HG02840 (cell line): ENCODE data around the gene DPH7.
A peak's percentile ranks its signal among the peaks of the same experiment; 100 is the strongest.
"Not testable (repeated sequence)": the region's sequence is repeated elsewhere in the genome, so short reads cannot be mapped to it uniquely, and the experiment has no call there.

ENCODE experiments used
- ATAC-seq: cut with Tn5 transposase; IDR thresholded peaks from one replicate; pipeline ENCODE4 v1.9.1; 2021; ENCODE audit warnings: mild to moderate bottlenecking, moderate library complexity, moderate number of reproducible peaks; ENCODE audit not compliant: unreplicated experiment, low FRiP score

The DPH7 gene

GRCh38 chr9:137606734-137607138 lies 28.0 kb upstream of the DPH7 start:
- ATAC-seq, result no peak

DNA sequence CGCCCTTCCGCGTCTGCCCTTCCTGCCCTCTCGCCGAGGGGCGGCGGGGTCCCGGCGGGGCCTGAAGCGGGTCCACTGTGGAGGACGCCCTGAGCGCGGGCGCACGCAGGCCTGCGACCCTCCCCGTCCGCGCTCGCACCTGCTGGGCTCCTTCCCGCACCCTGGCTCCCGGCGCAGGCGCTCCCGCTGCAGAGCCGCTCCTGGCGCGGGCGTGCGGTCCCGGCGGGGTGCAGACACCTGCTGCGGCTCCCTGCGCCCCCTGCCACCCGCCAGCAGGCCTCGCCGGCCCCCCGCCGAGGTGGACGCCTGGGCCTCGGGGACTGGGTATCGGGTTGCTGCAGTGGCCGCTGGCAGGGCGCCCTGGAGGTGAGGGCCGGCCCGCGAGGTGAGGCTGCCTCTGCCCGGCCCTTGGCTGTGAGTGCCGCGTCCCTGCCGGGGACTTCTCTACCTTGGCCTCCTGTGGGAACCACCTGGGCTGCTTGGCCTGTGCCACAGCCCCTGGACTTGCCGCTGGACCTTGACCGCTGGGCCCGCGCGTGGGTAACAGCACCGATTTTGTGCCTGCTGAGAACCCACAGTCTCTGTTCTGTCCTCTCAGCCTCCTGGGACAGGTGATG lies 27.4 kb upstream of the DPH7 start:
- ATAC-seq, result peak; percentile 8

GRCh38 chr9:137605121-137606004 lies 26.6 kb upstream of the DPH7 start, which contains the start of gene ARRDC1:
Gene ARRDC1, plus strand, starts transcription at chr9:137605686. Its CDS starts 32 bp downstream, at chr9:137605718.
- peak; percentile 63 for ATAC-seq

GRCh38 chr9:137604345-137605086 lies 25.8 kb upstream of the DPH7 start:
- ATAC-seq, result peak; percentile 2

DNA sequence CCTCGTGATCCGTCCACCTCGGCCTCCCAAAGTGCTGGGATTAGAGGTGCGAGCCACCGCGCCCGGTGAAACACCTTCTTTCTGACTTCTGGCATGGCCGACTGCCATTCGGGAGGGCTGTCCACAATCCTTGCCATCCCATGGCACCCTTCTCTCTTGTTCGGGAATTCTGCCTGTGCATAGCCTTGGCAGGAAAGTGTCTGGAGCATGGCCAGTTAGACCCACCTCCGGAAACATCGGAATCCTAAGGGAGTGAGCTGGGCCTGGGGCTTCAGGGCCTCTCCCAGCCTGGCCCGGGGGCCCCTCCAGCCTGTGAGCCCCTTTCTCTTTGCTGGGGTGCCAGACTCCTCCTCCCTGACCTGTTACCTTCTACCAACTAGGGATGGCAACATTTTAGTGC lies 25.2 kb upstream of the DPH7 start:
- ATAC-seq, result no peak

DNA sequence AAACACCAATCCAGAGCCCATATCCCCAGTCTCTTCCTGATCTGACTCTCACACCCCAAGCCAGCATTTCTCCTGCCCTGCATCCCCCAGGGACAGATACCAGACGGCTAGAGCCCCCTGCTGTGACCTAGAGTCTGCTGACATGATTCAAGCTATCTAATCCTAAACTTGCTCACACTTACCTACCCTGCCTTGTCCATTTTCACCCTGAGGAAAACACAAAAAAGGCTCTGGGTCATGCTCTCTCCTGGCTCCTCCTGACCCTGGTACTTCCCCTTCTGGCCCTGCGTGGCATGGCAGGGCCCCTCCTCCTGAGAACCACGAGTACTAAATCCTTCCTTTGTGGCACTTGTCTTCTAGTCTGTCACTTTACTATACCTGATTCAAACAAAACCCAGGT lies 23.9 kb upstream of the DPH7 start:
- no peak for ATAC-seq

GRCh38 chr9:137598943-137599342 lies 20.2 kb upstream of the DPH7 start:
- no peak for ATAC-seq

GRCh38 chr9:137596577-137596976 lies 17.9 kb upstream of the DPH7 start:
- ATAC-seq, result not testable (repeated sequence)

DNA sequence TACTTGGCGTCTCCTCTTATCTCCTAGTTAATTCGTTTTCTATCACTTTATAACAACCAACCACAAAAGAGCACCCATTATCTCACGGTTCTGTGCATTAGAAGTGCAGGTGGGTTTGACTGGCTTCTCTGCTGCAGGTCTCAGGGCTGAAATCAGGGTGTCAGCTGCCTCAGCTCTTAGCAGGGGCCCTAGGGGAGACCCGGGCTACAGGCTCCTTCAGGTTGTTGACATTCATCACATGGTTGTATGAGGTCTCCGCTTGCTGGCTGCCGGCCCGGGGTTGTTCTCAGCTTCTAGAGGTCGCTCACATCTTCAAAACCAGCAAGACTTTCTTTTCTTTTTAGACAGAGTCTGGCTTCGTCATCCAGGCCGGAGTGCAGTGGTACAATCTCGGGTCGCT lies 14.5 kb upstream of the DPH7 start:
- no peak for ATAC-seq

- ATAC-seq, result no peak
Observed at GRCh38 chr9:137592767-137593166, 14.0 kb upstream of the DPH7 start.

DNA sequence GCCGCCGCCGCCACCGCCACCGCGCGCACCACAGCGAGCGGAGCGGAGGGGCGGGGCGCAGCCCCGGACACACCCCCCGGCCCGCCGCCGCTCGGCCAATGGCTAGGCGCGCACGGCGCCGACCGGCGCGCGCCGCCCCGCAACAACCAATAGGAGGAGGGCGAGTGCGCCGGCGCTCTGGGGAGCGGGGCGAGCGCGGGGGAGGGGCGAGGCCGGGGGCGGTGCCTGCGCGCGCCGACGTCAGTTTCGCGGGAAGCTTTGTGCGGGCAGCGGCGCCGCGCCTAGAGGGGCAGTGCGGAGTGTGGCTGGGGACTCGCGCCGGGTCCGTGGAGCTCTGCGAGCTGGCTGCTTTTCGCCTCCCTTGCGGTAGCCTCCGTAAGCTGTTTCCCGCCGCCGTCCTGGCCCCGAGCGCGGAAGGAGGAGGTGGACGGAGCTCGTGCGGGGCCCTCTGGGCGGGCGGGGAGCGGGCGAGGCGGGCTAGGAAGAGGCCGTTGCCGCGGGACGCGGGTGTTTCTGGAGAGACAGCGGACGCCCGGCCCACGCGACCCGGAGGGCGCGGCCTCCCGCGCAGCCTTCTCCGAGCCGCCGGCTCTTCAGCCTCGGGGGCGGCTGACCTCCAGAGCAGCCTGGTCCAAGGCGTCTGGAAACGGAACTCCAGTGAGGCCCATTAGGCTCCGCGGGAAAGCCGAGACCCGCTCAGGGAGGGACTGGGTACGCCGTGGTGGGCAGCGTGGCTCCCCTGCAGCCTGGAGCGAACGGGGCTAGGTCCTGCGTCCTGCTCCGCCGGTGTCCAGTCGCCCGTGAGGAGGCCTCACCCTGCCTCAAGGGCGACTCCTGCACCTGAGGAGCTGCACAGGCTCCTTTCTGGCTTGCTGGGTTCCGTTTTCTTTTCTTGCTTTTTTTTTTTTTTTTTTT lies 12.0 kb upstream of the DPH7 start, which contains the start of gene ZMYND19:
Gene ZMYND19, minus strand, starts transcription at position 44 of the 915 bp plus-strand sequence. CDS start 249 bp downstream, outside the sequence.
- ATAC-seq, result peak; percentile 81

DNA sequence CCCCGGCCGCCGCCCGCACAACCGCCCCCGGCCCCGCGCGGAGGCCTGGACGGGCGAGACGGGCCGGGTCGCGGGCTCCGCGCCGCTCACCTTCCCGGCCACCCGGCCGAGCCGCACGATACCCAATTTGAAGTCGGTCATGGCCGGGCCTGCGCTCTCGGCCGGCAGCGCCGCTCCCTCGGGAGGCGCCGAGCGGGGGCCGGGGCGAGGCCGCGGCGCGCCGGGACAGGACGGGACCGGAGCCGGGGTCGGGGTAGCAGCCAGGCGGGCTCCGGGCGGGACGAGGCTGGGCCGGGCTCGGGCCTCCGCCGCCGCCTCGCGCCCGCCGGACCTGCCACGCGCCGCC lies 11.4 kb upstream of the DPH7 start:
- ATAC-seq, result no peak

GRCh38 chr9:137589441-137590122 lies 10.9 kb upstream of the DPH7 start:
- peak; percentile 24 for ATAC-seq

DNA sequence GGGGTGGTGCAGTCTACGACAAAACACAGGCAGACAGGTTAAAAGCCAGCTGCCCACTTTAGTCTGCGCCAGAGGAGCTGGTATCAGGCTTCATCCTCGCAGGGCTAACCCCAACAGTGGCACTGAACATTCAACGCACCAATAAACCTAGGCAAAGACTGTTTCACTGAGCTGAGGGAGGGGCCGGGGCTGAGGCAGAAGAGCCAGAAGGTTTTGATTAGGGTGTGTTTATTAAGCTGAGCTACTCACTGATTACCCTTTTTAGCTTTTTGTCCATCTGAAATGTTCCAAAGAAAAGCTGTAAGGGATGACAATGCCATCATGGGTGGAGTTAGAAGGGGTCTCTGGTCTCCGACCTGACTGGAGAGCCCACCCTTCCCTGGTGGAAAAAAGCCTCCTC lies 10.2 kb upstream of the DPH7 start:
- no peak for ATAC-seq

DNA sequence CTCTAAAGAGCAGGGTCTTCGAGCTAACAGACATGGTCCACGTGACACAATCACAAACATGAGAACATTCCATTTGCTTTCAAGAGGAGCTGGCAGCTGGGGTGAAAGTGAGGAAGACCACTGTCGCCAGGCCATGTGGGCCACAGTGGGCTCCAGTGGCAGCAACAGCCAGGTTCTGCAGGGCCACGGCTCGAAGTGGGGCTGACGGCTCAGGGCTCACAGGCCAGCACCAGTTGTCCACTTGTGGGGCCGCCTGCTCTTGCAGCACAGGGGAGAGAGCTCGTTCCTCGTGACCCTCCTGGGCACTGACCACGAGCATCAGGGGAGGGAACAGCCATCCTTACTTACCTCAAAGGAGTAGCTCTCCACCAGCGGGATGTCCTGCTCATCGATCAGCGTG lies 9.6 kb upstream of the DPH7 start:
- no peak for ATAC-seq

DNA sequence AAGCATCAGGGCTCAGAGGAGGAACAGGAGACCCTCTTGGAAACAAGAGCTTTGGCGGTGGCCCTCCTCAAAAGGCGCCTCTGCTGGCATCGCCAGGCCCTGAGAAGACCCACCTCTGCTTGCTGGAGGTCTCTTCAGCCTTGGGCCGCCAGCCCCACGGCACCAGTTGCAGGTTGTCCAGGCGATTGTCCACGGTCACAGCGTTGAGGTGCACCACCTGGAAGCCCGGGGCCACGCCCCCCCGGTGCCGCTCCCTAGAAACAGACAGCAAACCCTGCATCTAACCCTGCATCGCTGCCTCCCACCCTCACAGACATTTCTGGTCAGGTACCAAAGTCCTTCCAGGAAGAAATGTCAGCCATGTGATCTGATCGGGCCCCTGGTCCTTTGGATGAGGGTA lies 8.1 kb upstream of the DPH7 start:
- no peak for ATAC-seq

GRCh38 chr9:137583957-137584356 lies 5.2 kb upstream of the DPH7 start:
- ATAC-seq, result no peak

DNA sequence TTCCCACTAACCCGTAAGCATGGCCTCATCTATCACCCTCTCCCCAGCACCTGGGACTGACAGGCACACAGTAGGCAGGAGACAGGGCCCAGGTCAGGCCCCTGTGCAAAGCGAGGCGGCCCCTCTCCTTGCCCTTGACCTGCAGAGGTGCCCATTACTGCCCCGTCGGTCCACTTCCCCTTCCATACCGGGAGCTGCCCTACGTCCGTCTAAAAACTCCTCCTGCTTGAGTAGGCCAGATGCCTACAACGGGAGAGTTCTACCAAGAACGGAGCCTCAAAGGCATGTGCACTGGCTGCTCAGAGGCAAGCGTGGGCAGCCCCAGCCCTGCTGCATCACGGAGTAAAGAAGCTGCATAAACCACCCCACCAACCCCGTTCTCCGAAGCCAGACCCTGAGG lies 4.6 kb upstream of the DPH7 start:
- no peak for ATAC-seq

GRCh38 chr9:137582286-137582860 lies 3.6 kb upstream of the DPH7 start:
- no peak for ATAC-seq
